Ishikawa (cell line): ENCODE data around the gene HOXB3.

ENCODE experiments used
- CEBPB ChIP-seq: IDR thresholded peaks from 2 replicates; pipeline ENCODE4 v1.6.1; 2012
- CREB1 ChIP-seq: IDR thresholded peaks from 2 replicates; pipeline ENCODE4 v1.6.1; 2012; ENCODE audit warnings: low read depth
- EGR1 ChIP-seq: IDR thresholded peaks from 2 replicates; pipeline ENCODE4 v1.6.1; 2012
- EP300 ChIP-seq: IDR thresholded peaks from 2 replicates; pipeline ENCODE4 v1.6.1; 2012; ENCODE audit warnings: borderline replicate concordance
- FOXM1 ChIP-seq: IDR thresholded peaks from 2 replicates; pipeline ENCODE4 v1.6.1; 2012; ENCODE audit warnings: low read depth, borderline replicate concordance
- MAX ChIP-seq: IDR thresholded peaks from 2 replicates; pipeline ENCODE4 v1.6.1; 2012
- NFIC ChIP-seq: IDR thresholded peaks from 2 replicates; pipeline ENCODE4 v1.6.1; 2012
- RAD21 ChIP-seq: IDR thresholded peaks from 2 replicates; pipeline ENCODE4 v1.6.1; 2012; ENCODE audit warnings: low read depth
- REST ChIP-seq: IDR thresholded peaks from 2 replicates; pipeline ENCODE4 v1.6.1; 2012; ENCODE audit warnings: low read depth, mild to moderate bottlenecking
- TAF1 ChIP-seq: IDR thresholded peaks from 2 replicates; pipeline ENCODE4 v1.6.1; 2012; ENCODE audit warnings: low read depth, mild to moderate bottlenecking
- TCF12 ChIP-seq: IDR thresholded peaks from 2 replicates; pipeline ENCODE4 v1.6.1; 2012; ENCODE audit warnings: low read depth
- USF1 ChIP-seq: IDR thresholded peaks from 2 replicates; pipeline ENCODE4 v1.6.1; 2012
- YY1 ChIP-seq: IDR thresholded peaks from 2 replicates; pipeline ENCODE4 v1.6.1; 2012; ENCODE audit warnings: low read depth

- TF ChIP-seq RAD21 (no peak), REST (no peak), CREB1 (no peak), EGR1 (no peak), FOXM1 (no peak), MAX (no peak), CEBPB (no peak), USF1 (no peak), TAF1 (no peak), EP300 (no peak), TCF12 (no peak), YY1 (no peak), NFIC (no peak)
Measured at GRCh38 chr17:48563385-48563838, 26.6 kb downstream of the HOXB3 start.
